GM21423 (cell line): Measurements from ENCODE around the gene TGFBR3.

ENCODE experiments used
- ATAC-seq: cut with Tn5 transposase; IDR thresholded peaks from one replicate; pipeline ENCODE4 v1.9.1; 2021; ENCODE audit warnings: mild to moderate bottlenecking, moderate library complexity; ENCODE audit not compliant: unreplicated experiment

Gene TGFBR3

DNA sequence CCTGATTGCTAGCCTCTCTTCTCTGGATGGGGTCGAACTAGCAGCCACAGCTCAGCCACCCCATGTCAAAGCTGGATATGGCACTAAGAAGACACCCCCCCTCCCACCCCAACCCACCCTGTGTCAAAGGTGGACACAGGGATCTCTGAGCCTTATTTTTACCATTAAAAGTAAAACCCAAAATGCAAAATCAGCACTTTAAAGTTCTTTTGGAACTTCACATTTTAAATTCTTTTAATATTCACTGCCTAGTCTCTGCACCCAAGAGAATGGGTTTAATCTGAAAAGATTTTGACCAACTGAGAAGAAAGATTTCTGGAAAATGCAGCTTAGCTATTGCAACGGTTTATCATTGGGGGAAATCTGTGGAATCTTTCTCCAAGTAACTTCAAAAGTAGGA, 167.6 kb downstream of the TGFBR3 start:
- ATAC-seq: no peak

DNA sequence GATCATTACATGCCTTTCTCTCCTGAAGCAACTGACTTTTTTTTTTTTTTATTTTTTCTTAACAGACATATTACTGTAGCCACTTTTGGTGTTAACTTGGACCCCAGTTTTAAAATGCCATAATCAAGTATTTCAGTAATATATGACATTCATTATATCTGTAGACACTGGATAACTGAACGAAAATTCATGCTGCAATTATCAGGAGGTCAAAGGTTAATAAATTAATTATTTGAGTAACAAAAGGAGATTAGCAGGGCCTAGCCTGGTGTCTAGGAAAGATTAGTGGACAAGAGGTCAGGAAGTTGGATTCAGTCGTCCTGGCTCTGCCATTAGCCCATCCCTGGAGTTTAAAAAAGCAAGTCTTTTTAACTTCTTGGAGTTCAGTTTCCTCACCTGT, 168.1 kb downstream of the TGFBR3 start:
- ATAC-seq: no peak

DNA sequence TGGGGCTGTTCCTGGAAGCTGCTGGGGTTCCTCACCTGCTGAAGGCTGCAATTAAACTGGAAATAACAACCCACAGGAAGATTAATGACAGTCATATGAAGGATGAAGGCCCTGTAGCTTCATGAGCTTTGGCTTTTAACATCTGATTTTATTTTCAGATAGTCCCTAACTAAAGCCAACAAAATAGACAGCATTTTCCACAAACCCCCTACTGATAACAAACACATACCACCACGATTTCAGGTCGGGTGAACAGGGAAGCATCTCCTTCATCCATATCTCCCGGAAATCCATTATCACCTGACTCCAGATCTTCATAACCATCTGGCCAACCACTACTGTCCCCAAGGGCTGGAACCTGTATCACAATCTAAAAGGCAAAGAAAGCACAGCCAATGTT, 169.6 kb downstream of the TGFBR3 start:
- no peak for ATAC-seq

DNA sequence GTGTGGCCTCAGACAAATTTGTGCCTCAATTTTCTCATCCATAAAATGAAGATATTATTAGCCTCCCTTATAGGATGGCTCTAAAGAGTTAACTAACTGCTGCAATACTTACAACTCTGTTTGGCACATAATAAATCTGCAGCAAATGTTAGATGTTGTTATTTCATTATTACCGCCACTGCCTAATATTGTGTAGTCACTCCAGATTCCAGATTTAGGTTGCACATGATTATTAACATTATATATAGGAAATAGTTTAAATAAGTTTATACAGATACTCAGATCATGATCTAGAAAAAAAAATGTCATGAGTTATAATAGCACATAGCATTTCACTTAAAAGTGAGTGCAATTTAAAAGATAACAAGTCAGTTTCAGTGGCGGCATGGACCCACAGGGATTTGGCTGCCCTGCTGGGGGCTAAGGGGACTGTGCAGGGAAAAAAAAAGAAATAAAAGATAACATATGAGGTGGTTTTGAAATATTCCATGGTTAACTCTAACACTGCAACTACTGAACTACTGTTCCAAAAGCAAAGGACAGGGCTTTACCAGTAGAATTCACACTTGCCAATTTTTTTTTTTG, 170.4 kb downstream of the TGFBR3 start:
- no peak for ATAC-seq

DNA sequence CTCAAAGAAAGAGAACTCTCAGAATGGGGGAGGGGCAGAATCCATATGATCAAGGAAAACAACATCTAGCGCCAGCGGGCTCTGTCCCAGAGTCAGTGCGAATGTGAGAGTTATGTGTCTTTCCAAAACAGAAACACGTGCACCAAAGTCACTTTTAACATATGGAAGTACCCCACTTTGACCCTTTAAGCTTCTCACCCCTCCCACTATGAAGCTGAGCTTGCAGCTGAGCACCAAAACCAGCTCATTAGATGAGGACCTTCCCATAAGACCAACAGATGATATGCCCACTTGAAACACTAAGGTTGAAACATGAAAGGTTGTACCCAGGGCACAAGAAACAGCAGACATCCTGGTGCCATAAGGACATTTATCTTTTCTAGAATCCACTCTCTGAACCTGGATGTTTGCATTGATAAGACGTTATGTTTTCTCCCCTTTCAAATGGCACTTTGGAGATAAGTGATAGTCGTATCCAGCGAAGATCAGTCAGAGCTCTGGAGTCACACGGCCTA, 171.0 kb downstream of the TGFBR3 start:
- ATAC-seq: no peak

DNA sequence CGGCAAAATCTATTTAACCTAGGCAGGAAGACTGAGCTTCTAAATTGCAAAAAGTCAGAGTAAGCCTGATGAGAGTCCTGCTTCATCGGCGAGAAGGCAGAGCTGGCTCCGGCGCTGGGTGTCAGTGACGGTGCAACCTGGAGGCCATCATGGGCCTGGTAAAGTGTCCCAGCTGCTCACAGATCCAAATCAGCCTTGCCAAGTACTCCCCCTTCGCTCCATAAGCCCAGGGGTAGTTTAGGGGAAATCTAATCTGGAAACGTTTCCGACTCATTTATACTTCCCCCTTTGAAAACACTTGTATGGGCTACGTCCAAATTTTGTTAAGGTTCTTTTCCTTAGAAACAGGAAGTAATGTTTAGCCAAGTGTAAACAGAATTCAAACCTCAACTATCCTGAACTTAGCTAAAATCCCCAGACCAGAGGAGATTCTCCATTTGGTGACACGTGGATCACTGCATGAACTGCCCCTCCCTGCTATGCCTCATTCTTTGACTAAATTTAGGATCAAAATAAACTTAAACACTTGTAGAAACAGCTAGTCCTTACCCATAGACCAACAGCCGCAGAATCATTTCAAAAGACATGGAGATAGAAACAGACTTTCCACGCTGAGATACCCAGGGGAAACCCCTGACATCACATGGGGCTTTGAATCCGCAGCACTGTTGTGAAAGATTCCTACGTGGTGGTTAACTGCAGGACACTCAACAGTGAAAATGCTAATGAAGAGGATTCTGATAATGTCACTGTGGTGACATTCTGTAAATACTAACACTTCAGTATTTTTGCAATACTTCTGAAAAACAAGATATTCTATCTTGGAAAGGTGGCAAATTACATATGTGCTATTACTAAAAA, 172.7 kb downstream of the TGFBR3 start:
- peak; percentile 63 for ATAC-seq

DNA sequence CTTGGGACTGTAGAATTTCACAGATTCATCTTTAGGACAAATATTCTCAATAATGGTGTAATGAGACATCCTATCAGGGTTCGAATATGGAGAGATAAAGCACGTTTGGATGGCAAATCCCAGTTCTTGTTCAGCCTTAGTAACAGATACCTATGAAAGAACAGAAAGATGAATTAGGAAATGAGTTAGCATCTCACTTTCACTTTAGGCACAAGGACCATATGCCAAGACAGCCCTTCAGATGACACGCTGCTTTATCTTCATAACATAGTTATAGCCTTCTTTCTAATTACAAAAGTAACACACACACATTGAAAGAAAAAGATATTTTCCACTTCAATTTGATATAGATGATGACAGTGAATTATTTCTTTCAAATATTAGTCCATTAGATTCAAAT, 173.6 kb downstream of the TGFBR3 start:
- no peak for ATAC-seq

DNA sequence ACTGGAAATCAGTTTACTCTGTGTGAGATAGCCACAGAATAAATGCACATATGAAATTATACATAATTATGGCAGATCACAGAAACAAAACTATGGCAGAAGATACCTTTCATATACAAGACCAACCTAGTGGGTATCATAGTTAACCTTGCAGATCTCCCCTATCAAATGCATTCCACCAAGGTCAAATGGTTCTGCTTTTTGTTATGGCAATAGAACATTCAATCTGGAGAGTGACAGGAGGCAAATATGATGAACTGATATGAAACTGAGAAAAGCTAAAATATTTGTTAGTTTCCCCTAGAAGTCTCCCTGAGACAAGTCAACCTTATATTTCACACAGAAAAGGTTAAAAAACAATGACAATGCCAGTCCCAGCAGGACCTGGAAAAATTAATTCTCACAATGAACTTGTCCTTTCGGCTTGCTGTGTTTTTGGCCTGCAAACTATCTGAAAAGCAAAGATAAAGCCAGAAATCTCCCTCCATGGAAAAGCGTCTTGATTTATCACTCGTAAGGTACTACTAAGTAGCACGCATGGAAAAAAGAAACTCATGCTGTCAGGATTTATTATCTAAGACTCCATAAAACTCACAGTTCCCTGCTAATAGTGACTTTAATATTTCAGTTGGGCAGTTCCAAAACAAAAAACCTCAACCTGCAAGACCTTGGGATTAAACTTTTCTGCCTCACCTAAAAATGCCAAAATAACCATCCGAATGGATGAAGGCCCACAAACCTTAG, 174.3 kb downstream of the TGFBR3 start:
- ATAC-seq: no peak

DNA sequence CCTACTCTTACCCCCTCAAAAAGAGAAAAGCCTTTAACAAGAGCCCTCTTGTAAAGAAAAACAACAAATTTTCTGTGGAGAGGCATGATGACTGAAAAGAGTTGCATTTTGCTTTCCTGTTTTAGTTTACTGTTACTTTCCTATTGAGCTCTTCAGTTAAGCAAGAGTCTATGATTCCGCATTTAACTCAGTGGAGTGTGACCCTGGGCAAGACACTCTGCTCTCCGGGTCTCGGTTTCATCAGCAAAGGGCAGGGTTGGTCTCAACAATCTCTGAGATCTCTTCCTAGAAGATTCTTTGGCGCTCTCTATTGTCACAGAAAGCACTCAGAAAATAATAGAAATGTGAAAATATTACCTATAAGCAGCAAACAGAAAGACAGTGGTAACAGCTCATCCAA, 175.7 kb downstream of the TGFBR3 start:
- no peak for ATAC-seq

DNA sequence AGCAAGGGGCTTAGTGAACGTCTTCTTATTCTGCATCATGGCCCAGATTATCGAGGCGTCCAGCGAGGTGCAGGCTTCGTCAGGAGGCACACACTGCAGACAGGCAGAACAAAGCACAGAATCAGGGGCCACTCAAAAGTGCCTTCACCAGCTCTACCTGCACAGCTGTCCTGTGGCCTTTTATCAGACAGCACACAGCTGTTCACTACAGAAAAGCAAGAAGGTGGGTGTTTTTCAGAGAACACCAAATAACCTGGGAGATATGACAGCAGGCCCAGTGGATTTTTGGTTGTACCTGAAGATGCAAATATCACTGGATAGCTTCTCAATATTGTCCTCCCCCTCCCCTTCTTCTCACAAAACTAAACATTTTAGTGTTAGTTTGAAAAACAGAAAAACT, 177.3 kb downstream of the TGFBR3 start:
- ATAC-seq: no peak

DNA sequence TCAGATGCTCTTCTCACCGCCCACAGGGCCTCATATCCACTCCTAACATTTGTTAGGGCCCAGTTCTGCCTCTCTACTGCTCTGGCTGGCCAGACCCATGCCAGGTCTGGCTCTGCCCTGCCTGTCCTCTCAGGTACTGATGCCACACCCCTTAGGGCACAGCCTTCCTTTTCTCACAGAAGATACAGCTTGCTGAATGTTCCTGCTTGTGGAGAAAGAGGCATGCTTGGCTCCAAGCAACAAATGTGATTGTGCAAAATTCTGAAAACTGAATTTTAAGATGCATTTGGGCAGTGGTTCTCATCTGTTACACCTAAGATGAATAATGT, 178.1 kb downstream of the TGFBR3 start:
- ATAC-seq: no peak

DNA sequence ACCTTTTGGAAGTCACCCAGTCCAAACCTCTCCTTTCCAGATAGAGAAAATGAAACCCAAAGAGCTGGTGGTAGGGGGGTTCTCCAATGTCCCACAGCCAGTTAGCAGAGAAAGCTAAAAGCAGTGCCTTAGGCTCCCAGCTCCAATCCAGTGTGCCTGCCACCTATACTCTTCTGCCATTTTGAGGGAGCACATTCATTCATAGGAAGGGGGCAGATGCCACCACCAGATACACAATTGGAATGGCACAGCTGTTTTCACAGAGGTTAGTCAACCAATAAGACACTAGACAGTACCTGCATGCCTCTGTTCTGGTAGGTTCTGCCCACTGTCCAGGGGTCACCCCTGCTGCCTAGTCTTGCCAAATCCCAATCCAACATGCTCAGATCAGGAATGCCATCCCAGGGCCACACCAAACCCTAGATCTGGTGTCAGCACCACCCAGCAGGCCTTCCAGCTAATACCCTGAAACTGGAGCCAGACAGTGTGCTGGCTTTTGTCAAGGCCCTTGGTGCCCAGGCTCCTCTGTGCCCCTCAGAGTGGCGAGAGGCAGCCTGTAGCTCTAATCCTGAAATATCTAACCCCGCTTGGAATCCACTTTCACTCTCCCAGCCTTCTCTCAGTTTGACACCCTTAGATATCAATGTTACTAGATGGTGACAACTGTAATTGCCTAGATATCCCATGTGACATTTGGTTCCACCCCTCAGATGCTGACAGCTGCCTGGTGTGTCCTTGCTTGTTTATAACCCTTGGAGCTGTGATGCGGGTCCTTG, 178.6 kb downstream of the TGFBR3 start:
- no peak for ATAC-seq

DNA sequence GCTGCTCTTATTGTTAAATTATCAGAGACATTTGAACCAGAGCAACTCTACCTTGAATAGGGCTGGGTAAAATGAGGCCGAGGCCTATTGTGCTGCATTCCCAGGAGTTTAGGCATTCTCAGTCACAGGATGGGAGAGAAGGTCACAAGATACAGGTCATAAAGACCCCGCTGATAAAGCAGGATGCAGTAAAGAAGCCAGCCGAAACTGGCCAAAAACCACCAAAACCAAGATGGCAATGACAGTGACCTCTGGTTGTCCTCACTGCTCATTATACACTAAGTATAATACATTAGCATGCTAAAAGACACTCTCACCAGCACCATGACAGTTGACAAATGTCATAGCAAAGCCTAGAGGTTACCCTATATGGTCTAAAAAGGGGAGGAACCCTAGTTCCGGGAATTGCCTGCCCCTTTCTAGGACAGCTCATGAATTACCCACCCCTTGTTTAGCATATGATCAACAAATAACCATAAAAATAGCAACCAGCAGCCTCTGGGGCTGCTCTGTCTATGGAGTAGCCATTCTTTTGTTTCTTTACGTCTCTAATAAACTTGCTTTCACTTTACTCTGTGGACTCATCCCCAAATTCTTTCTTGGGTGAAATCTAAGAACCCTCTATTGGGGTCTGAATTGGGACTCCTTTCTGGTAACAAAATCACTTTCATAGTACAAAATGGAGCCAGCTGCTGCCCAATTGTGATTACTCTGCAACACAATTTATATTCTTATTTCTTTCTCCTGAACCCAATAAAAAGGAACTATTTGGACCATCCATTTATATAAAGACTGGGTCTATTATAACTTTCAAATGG, 179.6 kb downstream of the TGFBR3 start:
- ATAC-seq: no peak

DNA sequence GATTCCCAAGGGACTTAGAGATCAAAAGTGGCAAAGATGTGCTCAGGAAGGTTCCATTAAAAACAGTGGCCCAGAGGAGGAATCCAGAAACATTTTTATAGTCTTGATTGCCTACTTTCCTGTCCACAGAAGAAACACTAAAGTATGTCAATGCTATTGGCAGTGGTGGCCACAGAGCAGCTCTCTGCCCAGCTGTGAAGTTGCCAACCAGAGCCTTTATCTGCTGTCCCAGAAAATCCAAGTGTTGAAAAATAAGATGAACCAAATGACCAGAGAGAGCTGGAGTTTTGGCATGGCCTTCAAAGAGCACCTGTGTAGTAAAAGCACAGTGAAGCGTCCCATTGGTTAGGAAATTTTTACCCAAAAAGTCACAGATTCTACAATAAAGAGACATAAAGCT, 181.2 kb downstream of the TGFBR3 start:
- ATAC-seq: no peak

DNA sequence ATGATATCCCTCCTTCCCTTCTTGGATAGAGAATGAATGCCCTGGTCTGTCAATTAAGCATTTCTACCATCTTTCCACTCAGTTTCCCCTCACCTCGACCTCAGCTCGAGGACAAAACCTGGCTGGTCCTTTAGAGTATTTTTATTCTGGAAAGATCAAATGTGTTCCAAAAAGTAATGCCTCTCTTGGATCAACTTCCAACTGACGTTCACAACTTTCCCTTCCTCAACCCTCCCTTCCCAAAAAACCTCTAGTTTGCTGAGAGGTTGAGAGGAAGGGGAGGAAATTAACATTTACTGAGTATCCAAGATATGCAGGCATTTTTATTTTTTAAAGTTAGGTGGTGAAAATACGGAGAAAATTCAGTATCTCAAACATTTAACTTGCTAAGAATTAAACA, 182.9 kb downstream of the TGFBR3 start:
- ATAC-seq: no peak

DNA sequence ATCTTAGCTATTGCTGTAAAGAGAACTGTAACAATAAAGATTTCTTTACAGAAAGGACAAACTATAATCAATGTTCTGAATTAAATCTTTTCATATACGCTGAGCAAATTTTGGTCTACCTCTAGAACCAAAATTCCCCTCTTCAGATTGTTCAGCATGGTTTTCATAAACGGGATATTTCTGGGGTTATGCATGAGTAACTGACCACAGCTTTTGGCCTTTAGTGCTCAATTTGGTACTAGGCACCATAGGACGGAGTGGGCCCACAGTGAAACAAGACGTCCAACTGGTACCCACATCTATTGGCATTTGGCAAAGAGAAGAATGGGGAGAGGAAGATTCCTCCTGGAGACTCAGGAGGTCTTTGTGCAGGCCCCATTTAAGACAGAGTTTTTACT, 184.5 kb downstream of the TGFBR3 start:
- no peak for ATAC-seq

DNA sequence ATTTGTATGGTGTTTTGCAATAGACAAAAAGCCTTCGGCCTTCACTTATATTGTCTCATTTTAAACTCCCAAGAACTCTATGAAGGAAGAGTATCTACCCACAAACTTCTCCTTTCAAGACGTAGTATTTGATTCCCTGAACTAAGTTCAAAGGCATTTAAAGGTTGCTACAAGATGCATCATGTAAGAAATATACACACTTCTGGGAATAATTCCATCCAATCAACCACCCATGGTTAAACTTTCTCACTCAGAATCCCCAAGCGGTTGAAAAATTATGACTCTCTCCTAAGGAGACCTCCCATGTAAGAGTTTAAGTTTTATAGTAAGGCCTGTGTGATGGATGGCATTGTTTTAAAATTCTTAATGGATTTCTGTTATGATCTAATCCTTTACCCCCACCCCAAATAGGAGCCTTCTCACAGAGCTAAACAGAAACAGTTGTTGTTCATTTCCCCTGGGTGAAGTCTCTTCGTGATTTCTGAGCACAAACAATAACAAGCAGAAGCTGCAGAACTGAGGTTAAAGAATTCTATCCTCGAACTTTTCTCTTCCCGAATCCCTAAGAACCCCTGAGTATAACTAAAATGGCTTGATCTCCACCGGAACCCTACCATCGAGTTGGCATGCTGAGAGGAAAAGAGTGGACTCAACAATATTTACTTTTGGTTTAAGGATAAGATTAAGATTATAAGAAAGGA, 185.0 kb downstream of the TGFBR3 start:
- ATAC-seq: no peak

DNA sequence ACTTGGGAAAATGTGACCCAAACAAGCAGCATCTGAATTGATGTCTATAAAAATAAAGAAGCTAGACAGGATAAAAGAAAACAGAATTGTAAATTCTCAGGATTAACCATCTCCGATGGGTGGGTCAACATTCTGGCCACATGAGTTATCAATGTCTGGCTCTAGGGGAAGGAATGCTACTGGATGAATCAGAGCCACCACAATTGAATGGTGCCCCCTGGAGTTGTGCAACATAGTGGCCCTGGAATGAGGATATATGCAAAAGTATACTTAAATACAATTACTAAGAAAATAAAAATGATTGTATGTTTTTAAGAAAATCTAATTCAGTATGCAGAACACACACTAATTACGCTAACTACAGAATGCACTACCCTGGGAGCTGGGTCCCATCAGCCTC, 185.6 kb downstream of the TGFBR3 start:
- ATAC-seq: no peak

DNA sequence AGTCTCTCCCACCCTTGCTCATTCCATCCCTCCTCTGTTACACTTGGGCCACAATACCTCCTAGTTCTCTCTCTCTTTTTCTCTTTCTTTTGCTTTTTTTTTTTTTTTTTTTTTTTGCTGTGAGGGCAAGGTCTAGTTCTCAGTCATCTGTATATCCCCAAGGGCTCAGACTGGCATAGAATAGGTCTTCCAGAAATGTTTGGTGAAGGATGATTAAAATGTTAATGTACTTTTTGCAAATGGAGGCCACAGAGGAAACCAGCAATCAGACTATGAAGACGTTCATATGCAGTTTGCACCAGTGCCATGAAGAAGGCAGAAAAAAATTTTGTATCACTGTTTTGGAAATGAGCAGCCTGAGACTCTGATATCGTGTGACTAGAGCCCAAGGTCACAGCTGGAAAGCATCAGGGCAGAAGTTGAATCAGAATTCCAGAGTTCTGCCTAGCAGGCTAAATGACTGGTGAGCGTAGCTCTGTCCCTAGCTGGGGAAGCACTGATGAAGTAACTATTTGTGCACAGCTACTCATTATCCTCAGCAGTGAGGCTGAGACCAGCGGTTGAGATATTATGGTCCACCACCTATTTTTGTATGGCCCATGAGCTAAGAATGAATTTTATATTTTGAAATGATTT, 186.5 kb downstream of the TGFBR3 start:
- ATAC-seq: no peak
